GM12874 (cell line): Measurements from ENCODE around the gene SLC25A22.

Source experiments
- TF ChIP-seq, protein P1 (sequence below): IDR thresholded peaks from 2 replicates; pipeline ENCODE4 v1.5.1; 2011; ENCODE audit warnings: low read depth, mild to moderate bottlenecking, control low read depth, low read length, moderate library complexity; ENCODE audit not compliant: insufficient read depth

Gene SLC25A22

GRCh38 chr11:792873-793272 lies 5.2 kb downstream of the SLC25A22 start:
- TF ChIP-seq, protein P1, sequence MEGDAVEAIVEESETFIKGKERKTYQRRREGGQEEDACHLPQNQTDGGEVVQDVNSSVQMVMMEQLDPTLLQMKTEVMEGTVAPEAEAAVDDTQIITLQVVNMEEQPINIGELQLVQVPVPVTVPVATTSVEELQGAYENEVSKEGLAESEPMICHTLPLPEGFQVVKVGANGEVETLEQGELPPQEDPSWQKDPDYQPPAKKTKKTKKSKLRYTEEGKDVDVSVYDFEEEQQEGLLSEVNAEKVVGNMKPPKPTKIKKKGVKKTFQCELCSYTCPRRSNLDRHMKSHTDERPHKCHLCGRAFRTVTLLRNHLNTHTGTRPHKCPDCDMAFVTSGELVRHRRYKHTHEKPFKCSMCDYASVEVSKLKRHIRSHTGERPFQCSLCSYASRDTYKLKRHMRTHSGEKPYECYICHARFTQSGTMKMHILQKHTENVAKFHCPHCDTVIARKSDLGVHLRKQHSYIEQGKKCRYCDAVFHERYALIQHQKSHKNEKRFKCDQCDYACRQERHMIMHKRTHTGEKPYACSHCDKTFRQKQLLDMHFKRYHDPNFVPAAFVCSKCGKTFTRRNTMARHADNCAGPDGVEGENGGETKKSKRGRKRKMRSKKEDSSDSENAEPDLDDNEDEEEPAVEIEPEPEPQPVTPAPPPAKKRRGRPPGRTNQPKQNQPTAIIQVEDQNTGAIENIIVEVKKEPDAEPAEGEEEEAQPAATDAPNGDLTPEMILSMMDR, result no peak

- TF ChIP-seq, protein P1, result no peak
These were observed 5.6 kb downstream of the SLC25A22 start for GRCh38 chr11:792535-792821.

DNA sequence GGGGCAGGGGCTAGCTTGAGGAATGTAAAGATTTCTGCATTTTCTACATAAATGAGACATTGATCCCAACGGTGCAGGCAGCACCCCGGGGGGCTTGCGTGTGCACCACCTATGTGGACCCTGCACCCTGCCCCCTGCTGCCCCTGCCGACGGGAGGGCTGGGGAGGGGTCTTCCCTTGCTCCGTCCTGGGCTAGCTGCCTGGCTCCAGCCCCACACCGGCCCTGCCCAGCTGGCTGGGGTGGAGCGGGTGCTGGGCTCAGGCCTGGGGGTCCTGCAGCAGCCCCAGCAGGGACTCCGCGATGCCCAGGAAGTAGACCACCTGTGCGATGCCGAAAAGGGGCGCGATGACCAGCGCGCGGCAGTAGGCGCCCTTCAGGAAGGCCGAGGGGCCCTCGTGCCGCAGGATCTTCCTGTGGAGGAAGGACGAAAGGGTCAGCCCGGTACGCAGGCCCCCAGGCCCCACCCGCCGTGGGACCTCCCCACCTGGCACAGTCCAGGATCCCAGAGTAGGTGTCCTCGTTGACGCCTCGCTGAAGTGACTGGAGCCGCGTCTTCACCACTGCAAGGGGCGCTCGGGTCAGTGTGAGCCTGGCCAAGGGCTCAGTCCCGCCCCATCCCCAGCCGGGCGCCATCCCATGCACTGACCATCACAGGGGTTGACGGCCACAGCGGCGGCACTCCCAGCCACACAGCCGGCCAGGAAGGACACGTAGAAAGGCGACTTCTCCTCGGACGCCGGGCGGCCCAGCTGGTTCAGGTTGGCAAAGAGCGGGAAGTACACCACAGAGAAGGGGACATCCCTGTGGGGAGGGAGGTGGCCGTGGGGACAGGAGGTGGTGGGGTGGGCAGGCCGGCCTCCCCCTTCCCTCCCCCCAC lies 6.2 kb downstream of the SLC25A22 start:
- TF ChIP-seq, protein P1, result no peak

DNA sequence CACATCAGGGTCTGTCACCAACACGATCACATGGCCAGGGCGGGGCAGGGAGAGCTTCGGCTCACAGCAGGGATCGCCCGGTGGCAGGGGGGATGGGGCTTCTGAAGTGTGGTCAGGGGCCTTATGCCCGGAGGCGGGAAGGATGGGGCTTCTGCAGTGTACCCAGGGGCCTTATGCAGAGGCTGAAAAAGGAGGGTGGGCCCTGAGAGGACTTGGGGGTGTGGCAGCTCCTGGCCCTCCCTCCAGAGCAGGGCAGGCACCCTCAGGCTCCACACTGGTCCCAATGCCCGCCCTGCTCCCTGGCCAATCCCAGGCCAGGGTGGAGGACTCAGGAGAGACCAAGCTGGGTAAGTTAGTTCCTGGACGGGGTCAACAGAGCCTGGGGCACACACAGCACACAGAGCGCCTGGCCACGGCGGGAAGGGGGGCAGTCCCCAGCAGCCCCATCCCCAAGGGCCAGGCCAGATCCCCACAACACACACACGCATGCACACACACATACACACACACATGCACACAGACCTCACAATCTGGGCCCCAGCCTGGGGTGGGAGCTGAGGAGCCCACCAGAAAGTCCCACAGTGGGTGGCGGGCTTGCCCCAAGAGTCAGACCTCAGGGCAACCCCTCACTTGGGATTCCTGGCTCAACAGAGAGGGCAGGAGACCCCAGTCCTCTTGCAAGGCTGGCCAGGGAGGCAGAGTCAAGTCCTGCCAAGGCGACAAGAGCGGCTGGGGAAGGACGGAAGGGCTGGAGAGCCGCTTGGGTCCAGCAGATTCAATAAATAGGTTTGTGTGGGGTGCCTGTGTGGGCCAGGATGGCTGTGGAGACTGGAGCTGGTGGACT lies 7.1 kb downstream of the SLC25A22 start:
- TF ChIP-seq, protein P1, result no peak

GRCh38 chr11:789943-790342 lies 8.1 kb downstream of the SLC25A22 start, which contains the start of gene CEND1:
CEND1 (minus strand) TSS chr11:790090; CDS start chr11:788576, 1,514 bp downstream.
- TF ChIP-seq, protein P1, result no peak

- TF ChIP-seq, protein P1, result no peak
These were observed 8.8 kb downstream of the SLC25A22 start for GRCh38 chr11:788953-789940.
